Loucy (cell line): ENCODE measurements around the gene TCTN3.

Experiments
- CTCF ChIP-seq: fragments of 200-600 bp; sonication (generic); conservative IDR thresholded peaks from 2 replicates; pipeline ENCODE4 v1.5.1; 2014; ENCODE audit warnings: mild to moderate bottlenecking, antibody characterized with exemption, low read length
- EZH2phosphoT487 ChIP-seq: fragments of 200-600 bp; IDR thresholded peaks from 2 replicates; pipeline ENCODE4 v1.6.1; 2018; ENCODE audit warnings: antibody characterized with exemption, mild to moderate bottlenecking, moderate library complexity, borderline replicate concordance

DNA sequence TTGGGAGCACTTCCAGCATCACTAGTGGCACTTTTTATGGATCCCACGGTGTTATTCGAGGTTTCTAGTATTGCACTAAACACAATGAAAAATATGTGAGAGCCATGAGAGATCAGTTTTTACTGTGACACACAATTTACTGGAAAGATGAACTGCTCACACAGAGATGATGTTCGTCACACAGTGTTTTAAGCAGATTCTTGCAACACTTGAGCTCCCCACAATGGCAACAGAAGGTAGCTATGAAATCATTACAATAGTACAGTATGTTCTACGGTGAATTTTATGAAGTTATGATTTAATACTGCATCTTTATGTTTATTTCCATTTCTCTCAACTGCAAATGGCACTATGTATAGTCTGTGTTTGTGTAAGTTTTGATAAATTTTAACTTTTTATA lies 34.8 kb upstream of the TCTN3 start:
- TF ChIP-seq EZH2phosphoT487 (no peak), CTCF (0 out of 2 replicates have a peak, but pooled peaks have one; percentile 18)
